M059J (cell line): ENCODE results near the gene KIFBP. TPM values are rescaled to one million over a fixed set of nuclear protein-coding genes. Genes with fewer than 3 reads are reported as not detected.
"Not testable (repeated sequence)": the region's sequence is repeated elsewhere in the genome, so short reads cannot be mapped to it uniquely, and the experiment has no call there.

Experiments used
- DNase-seq: peaks from one replicate; pipeline ENCODE4 v3.0.0-alpha.2; 2012; ENCODE audit warnings: low read depth
- total RNA-seq: library from RNA; depleted of rRNA; stranded (reverse); fragments of >200 nt; shearing (Covaris generic); gene quantifications from 2 replicates; pipeline ENCODE4 v1.2.3, GENCODE V29; 2014

Gene KIFBP
- total RNA-seq, 1 experiment from 2014 or later = 68.5 TPM

GRCh38 chr10:69004821-69005220 lies 16.2 kb downstream of the KIFBP start:
- DNase-seq = peak; percentile 64

GRCh38 chr10:69005704-69006485 lies 17.3 kb downstream of the KIFBP start:
- no peak for DNase-seq

DNA sequence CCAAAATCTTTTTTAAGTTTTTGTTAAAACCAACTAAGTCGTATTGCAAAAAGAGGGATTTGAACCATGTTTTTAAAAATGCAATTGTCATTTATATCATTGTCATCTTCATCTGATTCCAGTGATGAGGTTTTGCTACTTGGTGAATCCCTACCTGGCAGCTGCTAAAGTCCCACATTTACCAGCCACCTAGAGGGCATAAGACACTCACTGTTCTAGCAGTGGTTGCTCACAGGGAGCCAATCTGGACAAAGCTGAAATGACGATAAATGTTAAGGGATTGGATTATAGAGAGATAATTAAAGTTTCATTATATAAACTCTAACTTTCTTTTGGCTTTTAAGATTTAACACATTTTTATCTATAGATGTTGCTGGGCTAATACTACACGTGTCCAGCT lies 18.7 kb downstream of the KIFBP start:
- no peak for DNase-seq

- DNase-seq = no peak
Measured at GRCh38 chr10:69009360-69009759, 20.8 kb downstream of the KIFBP start.

DNA sequence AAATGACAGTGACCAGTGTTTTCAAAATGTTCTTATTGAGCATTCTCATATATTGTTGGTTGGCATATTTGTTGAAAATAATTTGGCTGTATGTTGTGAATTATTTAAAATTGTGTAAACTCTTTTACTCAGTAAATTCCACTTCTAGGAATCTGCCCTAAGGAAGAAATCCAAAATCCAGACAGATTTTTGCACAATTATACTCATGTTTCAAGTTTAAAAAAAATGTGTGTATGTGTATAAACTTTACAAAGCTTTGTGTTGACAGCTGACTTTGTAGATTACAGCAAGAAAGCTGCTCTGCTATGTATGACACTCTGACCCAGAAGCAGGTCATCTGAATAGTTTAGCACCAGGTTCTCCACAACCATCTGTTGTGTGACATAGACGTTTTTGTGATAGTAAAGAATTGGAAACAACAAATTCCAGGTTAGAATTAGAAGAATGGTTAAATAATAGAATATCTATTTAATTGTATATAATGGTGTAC lies 21.6 kb downstream of the KIFBP start:
- DNase-seq = no peak

- DNase-seq = peak; percentile 43
Measured at GRCh38 chr10:69012778-69013177, 24.2 kb downstream of the KIFBP start.

- DNase-seq = no peak
Measured at GRCh38 chr10:69014171-69014570, 25.6 kb downstream of the KIFBP start.

GRCh38 chr10:69018613-69019012 lies 30.0 kb downstream of the KIFBP start:
- DNase-seq = no peak

GRCh38 chr10:69022611-69023010 lies 34.0 kb downstream of the KIFBP start:
- DNase-seq = no peak

- no peak for DNase-seq
Measured at GRCh38 chr10:69025370-69025896, 36.8 kb downstream of the KIFBP start.

DNA sequence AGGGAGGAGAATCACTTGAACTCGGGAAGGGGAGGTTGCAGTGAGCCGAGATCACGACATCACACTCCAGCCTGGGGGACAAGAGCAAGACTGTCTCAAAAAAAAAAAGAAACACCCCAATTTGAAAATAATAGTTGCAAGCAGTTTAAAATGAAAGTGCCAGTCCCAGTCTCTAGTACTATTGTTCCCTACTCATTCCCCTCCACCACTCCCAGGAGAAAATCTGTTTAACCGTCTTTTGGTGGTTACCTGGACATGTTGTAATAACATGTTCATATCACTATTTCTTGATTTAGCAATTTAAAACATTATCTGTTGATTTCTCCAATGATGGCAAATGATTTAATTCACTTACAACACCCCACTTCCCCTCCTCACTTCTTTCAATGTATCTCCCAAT lies 44.7 kb downstream of the KIFBP start:
- DNase-seq = no peak

- DNase-seq = no peak
Measured at GRCh38 chr10:69037489-69037888, 48.9 kb downstream of the KIFBP start.

DNA sequence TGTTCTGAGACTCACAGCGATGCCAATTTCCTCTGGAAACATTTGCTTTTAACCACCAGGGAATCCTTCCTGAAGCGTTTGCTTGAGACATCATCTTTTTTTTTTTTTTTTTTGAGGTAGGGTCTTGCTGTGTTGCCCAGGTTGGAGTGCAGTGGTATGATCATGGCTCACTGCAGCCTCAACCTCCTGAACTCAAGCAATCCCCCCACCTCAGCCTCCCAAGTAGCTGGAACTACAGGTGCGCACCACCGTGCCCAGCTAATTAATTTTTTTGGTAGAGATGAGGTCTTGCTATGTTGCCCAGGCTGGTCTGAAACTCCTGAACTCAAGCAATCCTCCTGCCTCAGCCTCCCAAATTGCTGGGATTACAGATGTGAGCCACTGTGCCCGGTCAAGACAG lies 52.3 kb downstream of the KIFBP start:
- not testable (repeated sequence) for DNase-seq

- DNase-seq = no peak
Measured at GRCh38 chr10:69042417-69042816, 53.8 kb downstream of the KIFBP start.

GRCh38 chr10:69042838-69043237 lies 54.2 kb downstream of the KIFBP start:
- DNase-seq = no peak

- DNase-seq = no peak
Measured at GRCh38 chr10:69043931-69044531, 55.4 kb downstream of the KIFBP start.

GRCh38 chr10:69044546-69044945 lies 55.9 kb downstream of the KIFBP start:
- no peak for DNase-seq

- DNase-seq = peak; percentile 14
Measured at GRCh38 chr10:69045441-69046300, 57.1 kb downstream of the KIFBP start.

- DNase-seq = no peak
Measured at GRCh38 chr10:69047111-69047832, 58.7 kb downstream of the KIFBP start.

- DNase-seq = peak; percentile 46
Measured at GRCh38 chr10:69048103-69048502, 59.5 kb downstream of the KIFBP start.

DNA sequence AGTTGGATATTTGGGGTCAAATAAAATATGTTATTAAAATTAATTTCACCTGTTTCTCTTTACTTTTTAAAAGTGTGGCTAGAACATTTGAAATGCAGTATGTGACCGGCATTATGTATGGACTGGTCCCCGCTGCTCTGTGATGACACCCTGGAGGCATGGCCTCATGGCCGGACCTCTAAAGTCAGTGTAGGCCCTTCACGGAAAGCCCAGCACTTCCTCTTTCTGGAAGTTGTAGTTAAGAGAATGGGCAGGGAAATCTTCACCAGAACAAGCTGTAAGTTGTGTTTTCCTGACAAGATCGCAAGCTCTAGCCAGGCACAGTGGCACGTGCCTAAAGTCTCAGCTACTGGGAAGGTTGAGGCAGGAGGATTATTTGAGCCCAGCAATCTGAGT lies 61.0 kb downstream of the KIFBP start:
- DNase-seq = no peak
